ENCODE measurements around the gene CDK9.

- TF ChIP-seq, protein P1, sequence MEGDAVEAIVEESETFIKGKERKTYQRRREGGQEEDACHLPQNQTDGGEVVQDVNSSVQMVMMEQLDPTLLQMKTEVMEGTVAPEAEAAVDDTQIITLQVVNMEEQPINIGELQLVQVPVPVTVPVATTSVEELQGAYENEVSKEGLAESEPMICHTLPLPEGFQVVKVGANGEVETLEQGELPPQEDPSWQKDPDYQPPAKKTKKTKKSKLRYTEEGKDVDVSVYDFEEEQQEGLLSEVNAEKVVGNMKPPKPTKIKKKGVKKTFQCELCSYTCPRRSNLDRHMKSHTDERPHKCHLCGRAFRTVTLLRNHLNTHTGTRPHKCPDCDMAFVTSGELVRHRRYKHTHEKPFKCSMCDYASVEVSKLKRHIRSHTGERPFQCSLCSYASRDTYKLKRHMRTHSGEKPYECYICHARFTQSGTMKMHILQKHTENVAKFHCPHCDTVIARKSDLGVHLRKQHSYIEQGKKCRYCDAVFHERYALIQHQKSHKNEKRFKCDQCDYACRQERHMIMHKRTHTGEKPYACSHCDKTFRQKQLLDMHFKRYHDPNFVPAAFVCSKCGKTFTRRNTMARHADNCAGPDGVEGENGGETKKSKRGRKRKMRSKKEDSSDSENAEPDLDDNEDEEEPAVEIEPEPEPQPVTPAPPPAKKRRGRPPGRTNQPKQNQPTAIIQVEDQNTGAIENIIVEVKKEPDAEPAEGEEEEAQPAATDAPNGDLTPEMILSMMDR (IDR thresholded peaks at IDR 0.05) = no peak
- peak in 1 of 2 donors; percentile 27 for TF ChIP-seq POLR2A (IDR thresholded peaks at IDR 0.05)
Observed at GRCh38 chr9:127838375-127839078, 52.7 kb downstream of the CDK9 start.

Data from heart left ventricle (tissue), 13 donors.